ENCODE measurements around the gene C17orf107.

The C17orf107 gene

DNA sequence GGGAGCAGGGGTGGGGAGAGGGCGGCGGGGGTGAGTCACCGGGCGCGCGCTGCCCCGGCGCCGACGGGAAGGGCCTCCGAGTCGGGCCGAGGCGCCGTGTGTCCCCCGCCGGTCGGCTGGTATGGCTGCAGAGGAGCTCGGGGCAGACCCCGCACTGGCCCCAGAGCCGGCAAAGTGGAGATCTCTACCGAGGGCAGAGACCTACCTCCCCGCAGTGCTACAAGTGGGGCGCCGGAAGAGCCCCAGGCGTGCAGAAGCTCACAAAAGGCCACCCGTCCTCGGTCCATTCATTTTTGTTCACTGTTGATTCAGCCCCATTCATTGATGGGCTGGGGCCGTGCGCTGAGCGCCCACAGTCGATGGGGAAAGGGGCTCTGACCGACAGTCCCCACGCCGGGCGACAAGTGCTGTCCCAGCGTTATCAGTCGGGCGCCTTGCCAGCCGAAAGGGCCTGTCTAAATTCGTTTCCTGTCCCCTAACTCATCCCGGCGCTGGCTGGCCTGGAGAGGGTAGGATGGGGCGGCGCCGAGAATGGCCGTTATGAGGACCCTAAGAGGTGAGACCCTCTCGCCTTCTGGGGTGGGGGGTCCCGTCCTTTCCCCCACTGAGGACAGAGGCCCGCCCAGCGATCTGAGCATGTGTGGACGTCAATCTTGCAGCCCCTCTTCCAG lies 50.9 kb downstream of the C17orf107 start:
- no peak for DNase-seq

DNA sequence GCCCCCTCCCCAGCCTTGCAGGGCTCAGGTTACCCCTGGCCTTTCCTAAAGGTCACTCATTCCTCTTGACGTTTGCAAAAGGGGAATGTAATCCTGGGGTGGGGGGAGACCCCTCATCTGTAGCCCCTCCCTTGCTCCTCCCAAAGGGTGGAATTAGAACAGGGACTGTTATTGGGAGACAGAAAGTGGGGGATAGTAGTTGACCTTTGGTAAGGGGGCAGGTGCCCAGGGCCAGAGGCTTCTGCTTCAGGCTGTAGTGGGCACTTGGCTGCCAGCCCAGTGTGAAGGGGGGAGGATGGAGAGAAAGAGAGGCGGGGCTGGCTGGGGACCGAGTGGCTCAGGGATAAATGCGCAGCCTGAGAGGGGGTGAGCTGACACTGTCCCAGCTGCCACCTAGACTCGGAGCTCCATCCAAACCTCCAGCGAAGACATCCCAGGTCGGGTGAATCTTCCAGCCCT lies 51.4 kb downstream of the C17orf107 start, which contains the start of gene ENO3:
Gene ENO3, plus strand, starts transcription at position 374 of the 459 bp plus-strand sequence. CDS start 711 bp downstream, outside the sequence.
- DNase-seq: no peak

DNA sequence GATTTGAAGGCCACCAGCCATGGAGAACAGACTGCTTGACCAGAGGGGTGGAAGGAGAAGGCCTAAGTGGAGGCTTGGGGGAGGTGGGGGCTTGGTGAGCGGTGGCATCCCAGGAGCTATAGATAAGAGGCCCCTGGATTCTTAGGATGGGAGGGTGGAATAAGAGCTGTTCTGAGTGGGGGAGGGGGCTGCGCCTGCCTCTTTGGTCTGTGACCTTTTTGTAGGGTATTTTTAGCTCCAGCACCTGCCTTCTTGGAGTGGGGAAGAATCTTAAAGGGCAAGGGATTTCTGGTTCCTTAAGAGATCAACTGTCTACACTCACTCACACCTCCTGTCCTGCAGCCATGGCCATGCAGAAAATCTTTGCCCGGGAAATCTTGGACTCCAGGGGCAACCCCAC lies 52.1 kb downstream of the C17orf107 start:
- DNase-seq: no peak
